Suprapubic skin (tissue), 4 donors: ENCODE data around the gene STIM1.
A peak's percentile ranks its signal among the peaks of the same experiment; 100 is the strongest.

ENCODE experiments used
- EP300 ChIP-seq: sonication (generic); formaldehyde crosslinking; IDR thresholded peaks from one replicate; pipeline ENCODE4 v1.6.1; 2017; ENCODE audit warnings: antibody characterized with exemption
- POLR2A ChIP-seq, 2 donors: fragments of 450-650 bp; IDR thresholded peaks; one replicate each; pipeline ENCODE4 v1.6.1; 2017; ENCODE audit warnings: antibody characterized with exemption in 2 of 2, mild to moderate bottlenecking in 2 of 2, moderate library complexity in 2 of 2
- POLR2AphosphoS5 ChIP-seq, 3 donors: sonication (generic); formaldehyde crosslinking; IDR thresholded peaks; one replicate each; pipeline ENCODE4 v1.6.1; 2017; ENCODE audit warnings: antibody characterized with exemption in 3 of 3
- TF ChIP-seq, protein P1 (sequence below), 2 donors: fragments of 200-600 bp in 1 of 2; fragments of 450-650 bp in 1 of 2; sonication (generic) in 1 of 2; IDR thresholded peaks; one replicate each; pipeline ENCODE4 v1.5.1; 2016 to 2019; ENCODE audit warnings: antibody characterized with exemption in 2 of 2, mild to moderate bottlenecking in 1 of 2, moderate library complexity in 1 of 2

DNA sequence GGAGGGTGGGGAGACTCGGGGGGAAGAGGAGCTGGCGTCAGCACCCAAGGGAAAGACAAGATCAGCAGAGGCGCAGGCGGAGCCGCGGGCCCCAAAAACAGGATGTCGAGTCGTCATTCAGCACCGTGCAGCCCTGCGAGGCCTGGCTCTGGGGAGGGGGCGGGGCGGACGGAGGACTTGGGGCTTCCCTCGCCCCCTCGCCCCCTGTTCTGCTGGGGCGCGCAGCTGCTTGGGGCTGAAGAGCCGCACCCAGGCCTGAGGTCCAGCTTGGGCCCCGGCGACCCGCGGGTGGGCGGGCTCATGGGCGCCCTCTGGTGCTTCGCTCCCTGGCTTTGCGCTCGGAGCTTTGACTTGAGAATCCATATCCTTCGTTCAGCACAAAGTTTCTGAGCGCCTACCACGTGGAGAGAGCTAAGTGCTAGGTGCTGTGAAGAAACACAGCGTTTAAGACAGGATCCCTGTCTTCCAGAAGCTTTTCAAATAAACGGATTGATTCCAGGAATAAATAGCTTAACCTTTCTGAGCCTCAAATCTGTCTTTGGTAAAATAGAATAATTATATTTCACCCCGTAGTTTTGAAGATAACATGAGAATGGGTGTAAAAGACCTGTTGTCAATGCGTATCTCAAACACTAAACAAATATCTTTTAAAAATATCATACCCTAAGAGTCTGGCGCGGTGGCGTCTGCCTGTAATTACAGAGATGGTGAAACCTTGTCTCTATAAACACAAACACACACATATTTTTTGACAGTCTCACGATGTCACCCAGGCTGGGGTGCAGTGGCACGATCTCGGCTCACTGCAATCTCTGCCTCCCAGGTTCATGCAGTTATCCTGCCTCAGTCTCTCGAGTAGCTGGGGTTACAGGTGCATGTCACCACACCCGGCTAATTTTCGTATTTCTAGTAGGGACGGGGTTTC is 13.8 kb upstream of the STIM1 start:
- TF ChIP-seq, protein P1, sequence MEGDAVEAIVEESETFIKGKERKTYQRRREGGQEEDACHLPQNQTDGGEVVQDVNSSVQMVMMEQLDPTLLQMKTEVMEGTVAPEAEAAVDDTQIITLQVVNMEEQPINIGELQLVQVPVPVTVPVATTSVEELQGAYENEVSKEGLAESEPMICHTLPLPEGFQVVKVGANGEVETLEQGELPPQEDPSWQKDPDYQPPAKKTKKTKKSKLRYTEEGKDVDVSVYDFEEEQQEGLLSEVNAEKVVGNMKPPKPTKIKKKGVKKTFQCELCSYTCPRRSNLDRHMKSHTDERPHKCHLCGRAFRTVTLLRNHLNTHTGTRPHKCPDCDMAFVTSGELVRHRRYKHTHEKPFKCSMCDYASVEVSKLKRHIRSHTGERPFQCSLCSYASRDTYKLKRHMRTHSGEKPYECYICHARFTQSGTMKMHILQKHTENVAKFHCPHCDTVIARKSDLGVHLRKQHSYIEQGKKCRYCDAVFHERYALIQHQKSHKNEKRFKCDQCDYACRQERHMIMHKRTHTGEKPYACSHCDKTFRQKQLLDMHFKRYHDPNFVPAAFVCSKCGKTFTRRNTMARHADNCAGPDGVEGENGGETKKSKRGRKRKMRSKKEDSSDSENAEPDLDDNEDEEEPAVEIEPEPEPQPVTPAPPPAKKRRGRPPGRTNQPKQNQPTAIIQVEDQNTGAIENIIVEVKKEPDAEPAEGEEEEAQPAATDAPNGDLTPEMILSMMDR (IDR thresholded peaks at IDR 0.05): peak; percentile 31 to 85
- TF ChIP-seq POLR2A (IDR thresholded peaks at IDR 0.05) (no peak), POLR2AphosphoS5 (IDR thresholded peaks at IDR 0.05) (peak in 2 of 3 donors; percentile 27 to 57), EP300 (no peak)
